22Rv1 (cell line): ENCODE results near the gene ZNF57.

Experiments
- H3K27ac ChIP-seq: fragments of 450-650 bp; 2 replicates; pipeline ENCODE4 v1.5.1; 2017
- CTCF ChIP-seq: fragments of 450-650 bp; IDR thresholded peaks from 2 replicates; pipeline ENCODE4 v1.5.1; 2017; ENCODE audit warnings: mild to moderate bottlenecking
- ZFX ChIP-seq: fragments of 450-650 bp; IDR thresholded peaks from 2 replicates; pipeline ENCODE4 v1.6.1; 2017; ENCODE audit warnings: antibody characterized with exemption, borderline replicate concordance

The ZNF57 gene

GRCh38 chr19:2945575-2946184, 45.0 kb downstream of the ZNF57 start:
- H3K27ac ChIP-seq: peak overlapping the region; percentile 86
- no peak for TF ChIP-seq ZFX
- no peak for TF ChIP-seq CTCF

- TF ChIP-seq ZFX (no peak), CTCF (no peak)
- peak overlapping the region; percentile 100 for H3K27ac ChIP-seq
Observed at GRCh38 chr19:2949939-2950285, 49.2 kb downstream of the ZNF57 start.

GRCh38 chr19:2950286-2951124, 49.8 kb downstream of the ZNF57 start:
- TF ChIP-seq CTCF (no peak), ZFX (no peak)
- H3K27ac ChIP-seq: peak overlapping the region; percentile 100

GRCh38 chr19:2952953-2953481, 52.3 kb downstream of the ZNF57 start:
- peak overlapping the region; percentile 100 for H3K27ac ChIP-seq
- TF ChIP-seq CTCF (peak; percentile 58), ZFX (no peak)

GRCh38 chr19:2957160-2957559, 56.4 kb downstream of the ZNF57 start:
- H3K27ac ChIP-seq: no peak overlapping the region
- TF ChIP-seq CTCF: no peak
- TF ChIP-seq ZFX: no peak

- no peak for TF ChIP-seq ZFX
- TF ChIP-seq CTCF: no peak
- no peak overlapping the region for H3K27ac ChIP-seq
Observed at GRCh38 chr19:2960120-2960519, 59.4 kb downstream of the ZNF57 start.
